Measurements from ENCODE around the gene C20orf173.
"Not testable (repeated sequence)": the region's sequence is repeated elsewhere in the genome, so short reads cannot be mapped to it uniquely, and the experiment has no call there.

Gene C20orf173

GRCh38 chr20:35529552-35529951, at the start of gene C20orf173:
Gene C20orf173, minus strand, starts transcription at chr20:35529652. Its CDS starts 279 bp downstream, at chr20:35529373.
- DNase-seq, result no peak

- DNase-seq, result no peak
Observed at GRCh38 chr20:35579196-35579595, 49.7 kb upstream of the C20orf173 start.

- no peak for DNase-seq
Observed at GRCh38 chr20:35578469-35578868, 49.0 kb upstream of the C20orf173 start.

GRCh38 chr20:35576816-35577215, 47.4 kb upstream of the C20orf173 start:
- DNase-seq, result no peak

GRCh38 chr20:35575958-35576357, 46.5 kb upstream of the C20orf173 start:
- no peak for DNase-seq

- no peak for DNase-seq
Observed at GRCh38 chr20:35572838-35573237, 43.4 kb upstream of the C20orf173 start.

- no peak for DNase-seq
Observed at GRCh38 chr20:35571555-35571954, 42.1 kb upstream of the C20orf173 start.

GRCh38 chr20:35568645-35569044, 39.2 kb upstream of the C20orf173 start:
- no peak for DNase-seq

GRCh38 chr20:35564905-35565304, 35.5 kb upstream of the C20orf173 start:
- DNase-seq, result no peak

GRCh38 chr20:35563834-35564233, 34.4 kb upstream of the C20orf173 start:
- DNase-seq, result no peak

- no peak for DNase-seq
Observed at GRCh38 chr20:35562541-35563110, 33.2 kb upstream of the C20orf173 start.

- DNase-seq, result no peak
Observed at GRCh38 chr20:35561671-35562070, 32.2 kb upstream of the C20orf173 start.

- DNase-seq, result no peak
Observed at GRCh38 chr20:35561268-35561667, 31.8 kb upstream of the C20orf173 start.

GRCh38 chr20:35560541-35560940, 31.1 kb upstream of the C20orf173 start:
- DNase-seq, result no peak

GRCh38 chr20:35560105-35560511, 30.7 kb upstream of the C20orf173 start:
- DNase-seq, result no peak

GRCh38 chr20:35559042-35559693, 29.7 kb upstream of the C20orf173 start:
- DNase-seq, result no peak

GRCh38 chr20:35558451-35558850, 29.0 kb upstream of the C20orf173 start:
- DNase-seq, result no peak

- no peak for DNase-seq
Observed at GRCh38 chr20:35556871-35557270, 27.4 kb upstream of the C20orf173 start.

GRCh38 chr20:35555951-35556645, 26.6 kb upstream of the C20orf173 start:
- DNase-seq, result no peak

- DNase-seq, result not testable (repeated sequence)
Observed at GRCh38 chr20:35555461-35555860, 26.0 kb upstream of the C20orf173 start.

- DNase-seq, result no peak
Observed at GRCh38 chr20:35552914-35553313, 23.5 kb upstream of the C20orf173 start.

GRCh38 chr20:35551503-35551902, 22.1 kb upstream of the C20orf173 start:
- DNase-seq, result no peak

GRCh38 chr20:35547329-35547728, 17.9 kb upstream of the C20orf173 start:
- no peak for DNase-seq

- no peak for DNase-seq
Observed at GRCh38 chr20:35546127-35546526, 16.7 kb upstream of the C20orf173 start.

Measured in NCI-H2081 (cell line).